Suprapubic skin (tissue), 4 donors: Measurements from ENCODE around the gene NCMAP. TPM values are rescaled to one million over a fixed set of nuclear protein-coding genes. Genes with fewer than 3 reads are reported as not detected.

Experiments used
- DNase-seq, 2 donors: peaks; one replicate each; pipeline ENCODE4 v3.0.0-alpha.2; 2019; ENCODE audit warnings: low spot score in 2 of 2
- H3K27ac ChIP-seq: fragments of 200-600 bp; sonication (generic); one replicate; pipeline ENCODE4 v1.5.1; 2019
- H3K27me3 ChIP-seq: fragments of 200-600 bp; sonication (generic); one replicate; pipeline ENCODE4 v1.5.1; 2019
- H3K36me3 ChIP-seq: fragments of 200-600 bp; sonication (generic); one replicate; pipeline ENCODE4 v1.5.1; 2019
- H3K4me1 ChIP-seq: fragments of 200-600 bp; sonication (generic); one replicate; pipeline ENCODE4 v1.5.1; 2019
- H3K4me3 ChIP-seq: fragments of 200-600 bp; sonication (generic); one replicate; pipeline ENCODE4 v1.5.1; 2019; ENCODE audit warnings: mild to moderate bottlenecking
- H3K9me3 ChIP-seq: fragments of 200-600 bp; sonication (generic); one replicate; pipeline ENCODE4 v1.5.1; 2019
- CTCF ChIP-seq, 2 donors: fragments of 200-600 bp in 1 of 2; fragments of 450-650 bp in 1 of 2; sonication (generic) in 1 of 2; IDR thresholded peaks; one replicate each; pipeline ENCODE4 v1.5.1; 2016 to 2019; ENCODE audit warnings: antibody characterized with exemption in 2 of 2, mild to moderate bottlenecking in 1 of 2, moderate library complexity in 1 of 2
- EP300 ChIP-seq: sonication (generic); formaldehyde crosslinking; IDR thresholded peaks from one replicate; pipeline ENCODE4 v1.6.1; 2017; ENCODE audit warnings: antibody characterized with exemption
- POLR2A ChIP-seq, 2 donors: fragments of 450-650 bp; IDR thresholded peaks; one replicate each; pipeline ENCODE4 v1.6.1; 2017; ENCODE audit warnings: antibody characterized with exemption in 2 of 2, mild to moderate bottlenecking in 2 of 2, moderate library complexity in 2 of 2
- POLR2AphosphoS5 ChIP-seq, 3 donors: sonication (generic); formaldehyde crosslinking; IDR thresholded peaks; one replicate each; pipeline ENCODE4 v1.6.1; 2017; ENCODE audit warnings: antibody characterized with exemption in 3 of 3
- WGBS: methylation state at CpG from one replicate; pipeline ENCODE4 v1.1.5; 2018; 5-methylcytosine and 5-hydroxymethylcytosine counted together
- total RNA-seq, 4 donors: library from RNA; depleted of rRNA; stranded (reverse); fragments of >200 nt; gene quantifications; one replicate each; pipeline ENCODE4 v1.1.0, GENCODE V29; 2016

NCMAP gene
- total RNA-seq, 4 donors from 2014 or later: 0.24 to 1.1 (median 0.34) TPM; not detected in 1

DNA sequence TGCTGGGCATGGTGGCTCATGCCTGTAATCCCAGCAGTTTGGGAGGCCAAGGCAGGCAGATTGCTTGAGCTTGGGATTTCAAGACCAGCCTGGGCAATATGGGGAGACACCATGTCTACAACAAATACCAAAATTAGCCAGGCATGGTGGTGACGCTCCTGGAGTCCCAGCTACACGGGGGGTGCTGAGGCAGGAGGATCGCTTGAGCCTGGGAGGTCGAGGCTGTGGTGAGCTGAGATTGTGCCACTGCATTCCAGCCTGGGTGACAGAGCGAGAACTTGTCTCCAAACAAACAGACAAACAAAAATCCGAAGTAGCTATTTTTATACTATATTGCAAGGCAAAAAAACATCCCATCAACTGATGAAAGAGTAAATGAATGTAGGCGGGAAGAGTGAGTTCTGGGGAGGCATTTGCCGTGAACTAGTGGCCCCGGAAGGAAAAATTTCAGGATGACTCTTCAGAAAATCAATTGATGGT, 40.6 kb downstream of the NCMAP start:
- TF ChIP-seq POLR2A (IDR thresholded peaks at IDR 0.05) (no peak), CTCF (IDR thresholded peaks at IDR 0.05) (no peak), EP300 (no peak), POLR2AphosphoS5 (IDR thresholded peaks at IDR 0.05) (no peak)
- Histone ChIP-seq H3K4me1 (peaks cover 4% of the 10 kb centered on the region), H3K27me3 (peaks cover 11% of the 10 kb centered on the region), H3K36me3 (no peaks in the 10 kb centered on the region), H3K27ac (no peak overlapping the region), H3K9me3 (no peaks in the 10 kb centered on the region), H3K4me3 (no peak overlapping the region)
- peak in 1 of 2 donors; percentile 32 for DNase-seq
- WGBS: 79% methylated on average over 9 of the region's 9 CpGs

- DNase-seq: no peak
- WGBS: 96% methylated on average over 3 of the region's 3 CpGs
Measured at GRCh38 chr1:24599265-24599664, 43.4 kb downstream of the NCMAP start.

GRCh38 chr1:24600551-24600950, 44.7 kb downstream of the NCMAP start:
- no peak for DNase-seq
- no peaks in the 10 kb centered on the region for H3K4me1 ChIP-seq
- H3K36me3 ChIP-seq: no peaks in the 10 kb centered on the region
- no peak overlapping the region for H3K4me3 ChIP-seq
- 53% methylated on average over 5 of the region's 5 CpGs for WGBS
- H3K27ac ChIP-seq: no peak overlapping the region
- H3K9me3 ChIP-seq: no peaks in the 10 kb centered on the region
- H3K27me3 ChIP-seq: peaks cover 11% of the 10 kb centered on the region
- TF ChIP-seq CTCF (IDR thresholded peaks at IDR 0.05) (no peak), EP300 (no peak), POLR2A (IDR thresholded peaks at IDR 0.05) (no peak), POLR2AphosphoS5 (IDR thresholded peaks at IDR 0.05) (no peak)

More at GRCh38 chr1:24599265-24599664, 43.4 kb downstream of the NCMAP start:
- Histone ChIP-seq H3K36me3 (no peaks in the 10 kb centered on the region), H3K27ac (no peak overlapping the region), H3K27me3 (peaks cover 11% of the 10 kb centered on the region), H3K4me1 (peaks cover 4% of the 10 kb centered on the region), H3K4me3 (no peak overlapping the region), H3K9me3 (no peaks in the 10 kb centered on the region)
- TF ChIP-seq CTCF (IDR thresholded peaks at IDR 0.05) (no peak), POLR2AphosphoS5 (IDR thresholded peaks at IDR 0.05) (no peak), POLR2A (IDR thresholded peaks at IDR 0.05) (no peak), EP300 (no peak)

DNA sequence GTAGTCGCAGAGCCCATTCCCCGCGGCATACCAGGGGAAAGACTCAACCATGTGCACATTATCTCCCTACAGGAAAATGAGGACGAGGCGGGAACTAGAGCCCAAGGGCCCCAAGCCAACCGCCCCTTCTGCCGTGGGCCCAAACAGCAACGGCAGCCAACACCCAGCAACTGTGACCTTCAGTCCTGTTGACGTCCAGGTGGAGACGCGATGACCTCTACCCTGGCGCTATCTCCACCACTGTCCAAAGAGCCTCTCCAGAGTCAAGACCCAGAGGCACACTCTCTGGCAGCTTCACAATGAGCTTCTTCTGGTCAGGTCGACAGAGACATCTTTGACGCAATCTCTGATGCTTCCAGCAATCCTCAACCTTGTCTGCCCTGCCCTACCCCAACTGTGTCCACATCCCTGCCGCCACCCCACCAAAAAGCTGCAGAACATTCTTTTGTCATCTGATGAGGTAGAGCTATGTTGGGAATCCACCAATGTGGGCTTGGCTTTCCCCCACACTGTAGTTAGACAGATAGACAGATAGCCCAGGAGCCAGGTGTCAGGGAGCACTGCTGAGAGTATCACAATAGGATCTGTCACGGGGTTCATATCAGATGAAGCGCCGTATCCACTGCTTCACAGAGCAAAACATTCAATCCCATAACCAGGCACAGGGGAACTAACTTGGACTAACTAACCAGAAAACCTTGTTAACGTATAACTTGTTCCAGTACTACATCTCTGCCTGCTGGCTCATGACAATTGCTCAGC, 49.8 kb downstream of the NCMAP start:
- H3K27me3 ChIP-seq: peaks cover 1% of the 10 kb centered on the region
- H3K27ac ChIP-seq: no peak overlapping the region
- WGBS: 90% methylated on average over 17 of the region's 19 CpGs
- no peaks in the 10 kb centered on the region for H3K4me1 ChIP-seq
- DNase-seq: no peak
- no peaks in the 10 kb centered on the region for H3K9me3 ChIP-seq
- H3K4me3 ChIP-seq: no peak overlapping the region
- no peaks in the 10 kb centered on the region for H3K36me3 ChIP-seq
- no peak for TF ChIP-seq EP300
- no peak for TF ChIP-seq POLR2AphosphoS5 (IDR thresholded peaks at IDR 0.05)
- no peak for TF ChIP-seq POLR2A (IDR thresholded peaks at IDR 0.05)
- no peak for TF ChIP-seq CTCF (IDR thresholded peaks at IDR 0.05)

DNA sequence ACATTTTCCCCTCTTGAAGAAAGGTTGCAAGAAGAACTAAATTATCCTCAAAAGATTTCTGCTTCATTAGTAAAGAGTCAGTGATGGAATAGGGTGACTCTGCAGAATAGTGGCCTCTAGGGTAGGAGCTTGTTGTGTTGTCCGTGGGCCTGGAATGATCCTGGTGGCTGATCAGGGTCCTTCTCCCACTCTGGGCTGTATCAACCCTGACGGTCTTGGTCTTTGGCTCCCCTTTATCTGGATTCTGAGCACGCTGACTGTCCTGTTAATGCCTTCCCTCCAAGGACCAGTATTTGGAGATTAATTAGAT, 50.4 kb downstream of the NCMAP start:
- TF ChIP-seq POLR2A (IDR thresholded peaks at IDR 0.05) (no peak), EP300 (no peak), POLR2AphosphoS5 (IDR thresholded peaks at IDR 0.05) (no peak), CTCF (IDR thresholded peaks at IDR 0.05) (no peak)
- Histone ChIP-seq H3K27me3 (no peaks in the 10 kb centered on the region), H3K9me3 (no peaks in the 10 kb centered on the region), H3K4me3 (no peak overlapping the region), H3K36me3 (no peaks in the 10 kb centered on the region), H3K4me1 (no peaks in the 10 kb centered on the region), H3K27ac (no peak overlapping the region)
- DNase-seq: no peak
- 77% methylated on average over 3 of the region's 3 CpGs for WGBS
